CD4-positive, alpha-beta T cell treated with Interleukin-17A for 4 hours (primary cell): Measurements from ENCODE around the gene RASGRP3.
A peak's percentile ranks its signal among the peaks of the same experiment; 100 is the strongest.
"Not testable (repeated sequence)": the region's sequence is repeated elsewhere in the genome, so short reads cannot be mapped to it uniquely, and the experiment has no call there.

Experiments used
- DNase-seq: peaks from one replicate; pipeline ENCODE4 v3.0.0-alpha.2; 2020; ENCODE audit warnings: mixed read lengths

The RASGRP3 gene

GRCh38 chr2:33458248-33458819 is 18.1 kb upstream of the RASGRP3 start:
- DNase-seq = no peak

- DNase-seq = no peak
Measured at GRCh38 chr2:33459745-33460144, 16.7 kb upstream of the RASGRP3 start.

- not testable (repeated sequence) for DNase-seq
Measured at GRCh38 chr2:33462512-33462911, 13.9 kb upstream of the RASGRP3 start.

- no peak for DNase-seq
Measured at GRCh38 chr2:33467413-33467812, 9.0 kb upstream of the RASGRP3 start.

GRCh38 chr2:33469238-33469637 is 7.2 kb upstream of the RASGRP3 start:
- DNase-seq = no peak

- peak; percentile 86 for DNase-seq
Measured at GRCh38 chr2:33475224-33476130, 972 bp upstream of the RASGRP3 start.

- no peak for DNase-seq
Measured at GRCh38 chr2:33476793-33477190, 343 bp downstream of the RASGRP3 start.

GRCh38 chr2:33477473-33478468 is 1.3 kb downstream of the RASGRP3 start:
- DNase-seq = peak; percentile 19

- no peak for DNase-seq
Measured at GRCh38 chr2:33478968-33479731, 2.7 kb downstream of the RASGRP3 start.

- DNase-seq = no peak
Measured at GRCh38 chr2:33482518-33482917, 6.1 kb downstream of the RASGRP3 start.

- DNase-seq = no peak
Measured at GRCh38 chr2:33484042-33484621, 7.7 kb downstream of the RASGRP3 start.

- DNase-seq = no peak
Measured at GRCh38 chr2:33485051-33485450, 8.6 kb downstream of the RASGRP3 start.

- no peak for DNase-seq
Measured at GRCh38 chr2:33486544-33486943, 10.1 kb downstream of the RASGRP3 start.

GRCh38 chr2:33488178-33488690 is 11.8 kb downstream of the RASGRP3 start:
- DNase-seq = no peak

- no peak for DNase-seq
Measured at GRCh38 chr2:33488715-33489540, 12.5 kb downstream of the RASGRP3 start.

GRCh38 chr2:33489835-33490431 is 13.5 kb downstream of the RASGRP3 start:
- DNase-seq = no peak

GRCh38 chr2:33491441-33492084 is 15.1 kb downstream of the RASGRP3 start:
- DNase-seq = no peak

- no peak for DNase-seq
Measured at GRCh38 chr2:33492399-33493134, 16.1 kb downstream of the RASGRP3 start.
